IPS-18c (cell line): ENCODE results near the gene ANKS1A.

Experiments
- H3K4me3 ChIP-seq: 2 replicates; pipeline ENCODE4 v1.7.0; 2013; ENCODE audit warnings: low read depth, mild to moderate bottlenecking, low read length, moderate library complexity; ENCODE audit not compliant: insufficient read depth
- H3K9me3 ChIP-seq: one replicate; pipeline ENCODE4 v1.6.1; 2013; ENCODE audit warnings: mild to moderate bottlenecking, low read length, moderate library complexity; ENCODE audit not compliant: control insufficient read depth, insufficient read depth

ANKS1A gene

GRCh38 chr6:35073766-35074471, 184.9 kb downstream of the ANKS1A start:
- Histone ChIP-seq H3K4me3 (no peak overlapping the region), H3K9me3 (peaks cover 2% of the 10 kb centered on the region)

- H3K9me3 ChIP-seq, result peaks cover 2% of the 10 kb centered on the region
- no peak overlapping the region for H3K4me3 ChIP-seq
Measured at GRCh38 chr6:35076997-35077712, 188.1 kb downstream of the ANKS1A start.

- Histone ChIP-seq H3K4me3 (no peak overlapping the region), H3K9me3 (peaks cover 2% of the 10 kb centered on the region)
Measured at GRCh38 chr6:35077713-35078105, 188.7 kb downstream of the ANKS1A start.

- Histone ChIP-seq H3K4me3 (no peak overlapping the region), H3K9me3 (peaks cover 2% of the 10 kb centered on the region)
Measured at GRCh38 chr6:35078226-35078850, 189.3 kb downstream of the ANKS1A start.

GRCh38 chr6:35078896-35079295, 189.8 kb downstream of the ANKS1A start:
- Histone ChIP-seq H3K4me3 (no peak overlapping the region), H3K9me3 (peaks cover 2% of the 10 kb centered on the region)

DNA sequence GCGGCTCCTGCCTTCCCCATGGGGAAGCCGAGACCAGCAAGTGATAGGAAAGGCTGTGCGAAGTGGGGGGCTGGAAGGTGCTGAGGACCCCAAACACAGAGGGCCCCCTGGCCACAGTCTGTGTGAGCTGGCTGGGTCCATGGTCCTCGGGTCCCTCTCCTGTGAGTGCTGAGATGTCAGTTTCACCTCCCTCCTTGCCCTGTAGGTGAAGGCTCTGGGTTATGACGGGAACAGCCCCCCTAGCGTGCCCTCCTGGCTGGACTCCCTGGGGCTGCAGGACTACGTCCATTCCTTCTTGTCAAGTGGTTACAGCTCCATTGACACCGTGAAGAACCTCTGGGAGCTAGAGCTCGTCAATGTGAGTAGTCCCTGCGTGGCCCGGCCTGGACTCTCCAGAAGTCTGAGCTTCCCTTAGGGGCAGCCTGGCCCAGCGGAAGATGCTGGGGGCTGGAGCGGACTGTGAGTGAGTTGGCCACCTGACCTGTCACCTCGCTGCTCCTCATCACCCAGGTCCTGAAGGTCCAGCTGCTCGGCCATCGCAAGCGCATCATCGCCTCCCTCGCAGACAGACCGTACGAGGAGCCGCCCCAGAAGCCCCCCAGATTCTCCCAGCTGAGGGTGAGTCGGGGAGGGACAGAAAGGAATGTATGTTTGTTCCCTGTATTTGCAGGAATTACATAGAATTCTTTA, 190.4 kb downstream of the ANKS1A start:
- Histone ChIP-seq H3K4me3 (no peak overlapping the region), H3K9me3 (peaks cover 2% of the 10 kb centered on the region)

DNA sequence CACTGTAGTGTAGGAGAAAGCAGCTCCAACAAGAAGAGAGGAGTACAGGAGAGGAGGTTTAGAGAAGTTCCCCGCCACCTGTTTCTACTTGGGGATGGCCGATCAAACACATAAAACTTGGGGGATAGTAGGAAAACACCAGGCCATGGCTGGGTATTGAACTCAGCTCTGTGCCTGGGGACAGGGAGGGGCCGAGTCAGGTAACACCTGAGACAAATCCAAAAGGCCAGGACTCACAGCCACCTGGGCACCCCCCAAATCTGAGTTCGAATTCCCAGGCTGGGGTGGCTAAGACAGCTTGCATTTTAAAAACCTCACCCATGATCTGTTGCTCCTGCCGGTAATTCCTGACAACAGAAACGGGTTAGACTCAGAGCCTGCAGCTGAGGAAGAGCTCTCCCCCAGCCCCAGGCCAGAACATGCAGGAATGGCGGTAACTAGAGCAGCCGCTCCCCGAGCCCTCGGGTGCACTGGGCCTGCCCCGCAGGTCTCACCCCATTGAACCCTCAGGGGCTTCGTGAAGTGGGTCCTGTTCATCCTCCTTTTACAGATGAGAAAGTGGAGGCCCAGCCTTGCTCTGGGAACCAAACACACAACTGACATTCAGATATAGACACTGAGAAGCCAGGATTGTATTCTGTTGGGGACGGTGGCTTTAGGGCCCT, 191.1 kb downstream of the ANKS1A start:
- H3K9me3 ChIP-seq, result peaks cover 2% of the 10 kb centered on the region
- H3K4me3 ChIP-seq, result no peak overlapping the region

GRCh38 chr6:35080821-35081425, 191.9 kb downstream of the ANKS1A start:
- H3K4me3 ChIP-seq, result no peak overlapping the region
- no peaks in the 10 kb centered on the region for H3K9me3 ChIP-seq

GRCh38 chr6:35081426-35081851, 192.4 kb downstream of the ANKS1A start:
- Histone ChIP-seq H3K9me3 (no peaks in the 10 kb centered on the region), H3K4me3 (no peak overlapping the region)

- Histone ChIP-seq H3K4me3 (no peak overlapping the region), H3K9me3 (no peaks in the 10 kb centered on the region)
Measured at GRCh38 chr6:35082046-35082732, 193.1 kb downstream of the ANKS1A start.

DNA sequence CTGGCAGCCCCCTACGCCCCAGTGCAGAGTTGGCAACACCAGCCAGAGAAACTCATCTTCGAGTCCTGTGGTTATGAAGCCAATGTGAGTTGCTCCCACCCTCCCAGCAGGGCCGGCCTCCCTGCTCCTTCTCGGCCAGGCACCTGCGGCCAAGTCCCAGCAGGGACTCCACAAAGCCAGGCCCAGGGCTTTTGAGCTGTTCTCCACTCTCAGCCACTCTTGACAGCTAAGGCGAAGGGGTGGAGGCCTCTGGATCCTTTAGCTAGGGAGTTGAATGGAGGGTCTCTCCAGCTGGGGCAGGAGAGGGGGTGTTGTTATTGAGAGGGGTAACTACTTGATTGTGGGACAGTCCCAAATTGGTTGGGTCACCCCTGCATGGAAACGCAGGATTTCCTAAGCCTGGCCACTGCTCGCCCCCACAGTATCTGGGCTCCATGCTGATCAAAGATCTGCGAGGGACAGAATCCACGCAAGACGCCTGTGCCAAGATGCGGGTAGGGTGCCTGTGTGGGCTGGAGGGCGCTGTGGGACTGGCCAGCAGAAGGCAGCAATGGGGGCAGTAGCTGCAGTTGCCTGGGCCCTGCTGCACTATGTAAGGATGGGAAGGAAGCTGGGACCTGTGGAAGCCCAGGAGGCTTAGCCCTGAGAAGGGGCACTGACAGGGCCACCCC, 193.8 kb downstream of the ANKS1A start:
- H3K4me3 ChIP-seq, result no peak overlapping the region
- H3K9me3 ChIP-seq, result no peaks in the 10 kb centered on the region

DNA sequence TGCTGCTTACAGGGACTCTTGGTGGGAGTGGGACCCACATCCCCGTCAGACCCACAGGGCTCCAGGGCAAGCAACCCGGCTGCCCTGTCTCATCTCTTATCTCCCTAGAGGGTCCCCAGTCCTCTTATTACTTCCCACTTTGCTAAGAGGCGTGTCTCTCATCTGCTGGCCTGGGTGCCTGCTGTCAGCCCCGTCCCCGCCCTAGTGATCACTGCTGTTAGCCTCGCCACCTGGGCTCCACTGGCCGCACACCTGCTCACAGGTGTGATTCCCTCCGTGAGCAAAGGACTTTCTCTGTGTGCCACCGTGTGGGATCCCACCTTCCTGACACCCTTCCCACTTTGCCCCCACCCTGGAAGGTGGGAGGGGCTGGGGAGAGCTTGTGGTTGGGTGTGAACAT, 194.5 kb downstream of the ANKS1A start:
- H3K9me3 ChIP-seq, result no peaks in the 10 kb centered on the region
- H3K4me3 ChIP-seq, result no peak overlapping the region

DNA sequence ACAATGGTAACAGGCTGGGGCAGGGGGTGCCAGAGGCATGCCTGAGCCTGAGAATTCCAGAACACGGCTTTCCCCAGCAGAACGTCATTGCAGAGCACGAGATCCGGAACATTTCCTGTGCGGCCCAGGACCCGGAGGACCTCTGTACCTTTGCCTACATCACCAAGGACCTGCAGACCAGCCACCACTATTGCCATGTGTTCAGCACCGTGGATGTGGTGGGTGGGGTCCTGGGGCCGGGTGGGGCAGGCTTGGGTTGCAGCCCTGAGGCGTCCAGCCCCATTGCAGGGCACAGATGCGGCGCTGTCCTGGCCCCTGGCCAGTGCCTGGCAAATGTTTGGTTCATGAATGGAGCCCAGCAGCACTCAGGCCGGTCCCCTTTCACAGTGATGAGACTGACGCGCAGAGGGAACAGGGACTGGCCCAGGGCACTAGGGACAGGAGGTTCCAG, 195.0 kb downstream of the ANKS1A start:
- Histone ChIP-seq H3K4me3 (no peak overlapping the region), H3K9me3 (no peaks in the 10 kb centered on the region)

- no peaks in the 10 kb centered on the region for H3K9me3 ChIP-seq
Measured at GRCh38 chr6:35084511-35085203, 195.6 kb downstream of the ANKS1A start.

More at GRCh38 chr6:35084511-35085203, 195.6 kb downstream of the ANKS1A start:
- H3K4me3 ChIP-seq, result no peak overlapping the region
